Naive thymus-derived CD4-positive, alpha-beta T cell (primary cell): ENCODE data around the gene DNER. TPM values are rescaled to one million over a fixed set of nuclear protein-coding genes. Genes with fewer than 3 reads are reported as not detected.

Source experiments
- ATAC-seq: fragments of 150-1000 bp; cut with Tn5 transposase; 2 replicates; pipeline ENCODE4 v1.10.0; 2021; ENCODE audit warnings: mild to moderate bottlenecking, moderate library complexity
- CTCF ChIA-PET: fragments of 350-600 bp; sonication (Branson Sonifier 250); formaldehyde crosslinking; loops from one replicate; lab custom pipeline; 2021; ENCODE audit warnings: antibody characterized with exemption; lab: Charles Lee
- POLR2A ChIA-PET: fragments of 350-600 bp; sonication (Branson Sonifier 250); formaldehyde crosslinking; loops from one replicate; lab custom pipeline; 2021; ENCODE audit warnings: antibody characterized with exemption, inconsistent platforms; lab: Charles Lee
- DNase-seq, 9 donors: peaks; one replicate each; pipeline versions ENCODE4 v3.0.0 to v3.0.0-alpha.2; 2020 to 2022; ENCODE audit warnings: mixed read lengths in 1 of 9
- H3K27ac ChIP-seq: one replicate; pipeline ENCODE4 v1.7.0; 2013; ENCODE audit warnings: mild to moderate bottlenecking, low read depth, low read length, moderate library complexity
- H3K27me3 ChIP-seq, 2 donors: one replicate each; pipeline ENCODE4 v1.7.0; 2013; ENCODE audit warnings: low read length in 2 of 2, mild to moderate bottlenecking in 2 of 2, moderate library complexity in 2 of 2; ENCODE audit not compliant: control insufficient read depth in 2 of 2, insufficient read depth in 2 of 2
- H3K36me3 ChIP-seq, 3 experiments: 1 replicate in 2 of 3; 2 replicates in 1 of 3; pipeline ENCODE4 v1.7.0; 2013; ENCODE audit warnings: low read length in 3 of 3, mild to moderate bottlenecking in 3 of 3, moderate library complexity in 1 of 3; ENCODE audit not compliant: insufficient read depth in 3 of 3, control insufficient read depth in 2 of 3
- H3K4me1 ChIP-seq, 2 donors: one replicate each; pipeline ENCODE4 v1.7.0; 2013; ENCODE audit warnings: low read length in 2 of 2, mild to moderate bottlenecking in 2 of 2, moderate library complexity in 1 of 2; ENCODE audit not compliant: control insufficient read depth in 2 of 2, insufficient read depth in 2 of 2
- H3K4me3 ChIP-seq: 2 replicates; pipeline ENCODE4 v1.7.0; 2013; ENCODE audit warnings: mild to moderate bottlenecking, low read length
- H3K9me3 ChIP-seq, 3 experiments: 1 replicate in 2 of 3; 2 replicates in 1 of 3; pipeline ENCODE4 v1.7.0; 2013; ENCODE audit warnings: low read length in 3 of 3; ENCODE audit not compliant: control insufficient read depth in 2 of 3
- H3K27ac Mint-ChIP-seq, 9 donors: one replicate each; pipeline ENCODE4 v1.8.0; 2020 to 2022; ENCODE audit warnings: mixed read lengths in 9 of 9, mild to moderate bottlenecking in 8 of 9, moderate library complexity in 5 of 9, inconsistent platforms in 2 of 9
- H3K27me3 Mint-ChIP-seq, 5 donors: one replicate each; pipeline ENCODE4 v1.8.0; 2021 to 2022; ENCODE audit warnings: mixed read lengths in 5 of 5, mild to moderate bottlenecking in 1 of 5
- H3K36me3 Mint-ChIP-seq, 5 donors: one replicate each; pipeline ENCODE4 v1.8.0; 2020 to 2022; ENCODE audit warnings: mixed read lengths in 5 of 5, mild to moderate bottlenecking in 3 of 5, inconsistent platforms in 1 of 5
- H3K4me1 Mint-ChIP-seq, 7 donors: one replicate each; pipeline ENCODE4 v1.8.0; 2020 to 2022; ENCODE audit warnings: mixed read lengths in 7 of 7, mild to moderate bottlenecking in 3 of 7, inconsistent platforms in 1 of 7
- H3K4me3 Mint-ChIP-seq, 10 donors: one replicate each; pipeline ENCODE4 v1.8.0; 2020 to 2022; ENCODE audit warnings: mild to moderate bottlenecking in 10 of 10, mixed read lengths in 10 of 10, moderate library complexity in 6 of 10, inconsistent platforms in 2 of 10
- H3K9me3 Mint-ChIP-seq, 11 donors: one replicate each; pipeline ENCODE4 v1.8.0; 2020 to 2022; ENCODE audit warnings: mixed read lengths in 11 of 11, mild to moderate bottlenecking in 4 of 11, inconsistent platforms in 1 of 11, moderate library complexity in 1 of 11
- intact Hi-C, 2 donors: fragments of 100-400 bp; cut with micrococcal nuclease; formaldehyde crosslinking; loops; one replicate each; pipeline ENCODE4 v1.15.1; 2023
- polyA plus RNA-seq, 2 donors: library from polyadenylated mRNA; unstranded; fragments of 300-500 nt; fragmentation: Illumina TruSeq; gene quantifications; one replicate each; pipeline ENCODE4 v1.2.3, GENCODE V29; 2021
- total RNA-seq, 6 experiments: library from RNA in 5 of 6; stranded (reverse) in 5 of 6; gene quantifications; 1 replicate in 5 of 6; 2 replicates in 1 of 6; pipeline ENCODE4 v1.2.3 and lab custom pipeline; 2021 to 2026

The DNER gene
- total and polyA plus RNA-seq, 7 experiments from 2014 or later = not detected

GRCh38 chr2:229446350-229446749 is 268.0 kb downstream of the DNER start:
- no peaks in the 10 kb centered on the region for H3K4me1 ChIP-seq
- DNase-seq = no peak
- no peaks in the 10 kb centered on the region for H3K9me3 ChIP-seq
- intact Hi-C loops = no loop called here
- H3K4me3 Mint-ChIP-seq = no peak overlapping the region
- ChIA-PET POLR2A (no interaction called here), CTCF (no interaction called here)
- no peaks in the 10 kb centered on the region for H3K36me3 Mint-ChIP-seq
- H3K27ac ChIP-seq = no peak overlapping the region
- H3K4me3 ChIP-seq = no peak overlapping the region
- H3K27me3 Mint-ChIP-seq = peaks cover 0 to 5% (median 3%) of the 10 kb centered on the region in 5 donors
- no peak overlapping the region for H3K27ac Mint-ChIP-seq
- no peaks in the 10 kb centered on the region for H3K9me3 Mint-ChIP-seq
- ATAC-seq = no peak
- H3K4me1 Mint-ChIP-seq = peaks cover 0 to 2% (median 0%) of the 10 kb centered on the region in 7 donors
- H3K36me3 ChIP-seq = no peaks in the 10 kb centered on the region
- H3K27me3 ChIP-seq = no peaks in the 10 kb centered on the region

- Mint-ChIP-seq H3K9me3 (no peaks in the 10 kb centered on the region), H3K4me3 (no peak overlapping the region), H3K27me3 (peaks cover 0 to 10% (median 5%) of the 10 kb centered on the region in 5 donors), H3K4me1 (peaks cover 0 to 2% (median 0%) of the 10 kb centered on the region in 7 donors), H3K36me3 (no peaks in the 10 kb centered on the region), H3K27ac (no peak overlapping the region)
- H3K27ac ChIP-seq = no peak overlapping the region
- POLR2A ChIA-PET = no interaction called here
- H3K9me3 ChIP-seq = no peaks in the 10 kb centered on the region
- no peak overlapping the region for H3K4me3 ChIP-seq
- H3K36me3 ChIP-seq = no peaks in the 10 kb centered on the region
- ATAC-seq (no peak), DNase-seq (no peak)
- intact Hi-C loops = no loop called here
- CTCF ChIA-PET = no interaction called here
- no peaks in the 10 kb centered on the region for H3K4me1 ChIP-seq
- no peaks in the 10 kb centered on the region for H3K27me3 ChIP-seq
Observed at GRCh38 chr2:229445501-229446211, 268.7 kb downstream of the DNER start.

GRCh38 chr2:229445019-229445418 is 269.3 kb downstream of the DNER start:
- Histone ChIP-seq H3K4me1 (no peaks in the 10 kb centered on the region), H3K27ac (no peak overlapping the region), H3K36me3 (no peaks in the 10 kb centered on the region), H3K4me3 (no peak overlapping the region), H3K9me3 (no peaks in the 10 kb centered on the region), H3K27me3 (no peaks in the 10 kb centered on the region)
- Mint-ChIP-seq H3K4me3 (no peak overlapping the region), H3K9me3 (peaks cover 0 to 1% (median 0%) of the 10 kb centered on the region in 11 donors), H3K36me3 (no peaks in the 10 kb centered on the region), H3K27me3 (peaks cover 0 to 12% (median 10%) of the 10 kb centered on the region in 5 donors), H3K27ac (no peak overlapping the region), H3K4me1 (peaks cover 0 to 2% (median 0%) of the 10 kb centered on the region in 7 donors)
- POLR2A ChIA-PET = no interaction called here
- DNase-seq = no peak
- intact Hi-C loops = no loop called here
- CTCF ChIA-PET = no interaction called here
- ATAC-seq = no peak

GRCh38 chr2:229443546-229444268 is 270.6 kb downstream of the DNER start:
- ATAC-seq (no peak), DNase-seq (no peak)
- Mint-ChIP-seq H3K27me3 (peaks cover 0 to 12% (median 10%) of the 10 kb centered on the region in 5 donors), H3K27ac (no peak overlapping the region), H3K36me3 (no peaks in the 10 kb centered on the region), H3K4me3 (no peak overlapping the region), H3K4me1 (peaks cover 0 to 2% (median 0%) of the 10 kb centered on the region in 7 donors), H3K9me3 (peaks cover 0 to 1% (median 0%) of the 10 kb centered on the region in 11 donors)
- ChIA-PET POLR2A (no interaction called here), CTCF (no interaction called here)
- H3K9me3 ChIP-seq = no peaks in the 10 kb centered on the region
- no peaks in the 10 kb centered on the region for H3K36me3 ChIP-seq
- no peaks in the 10 kb centered on the region for H3K27me3 ChIP-seq
- no peaks in the 10 kb centered on the region for H3K4me1 ChIP-seq
- intact Hi-C loops = no loop called here
- H3K4me3 ChIP-seq = no peak overlapping the region
- no peak overlapping the region for H3K27ac ChIP-seq

GRCh38 chr2:229443141-229443540 is 271.2 kb downstream of the DNER start:
- Mint-ChIP-seq H3K27me3 (peaks cover 0 to 12% (median 10%) of the 10 kb centered on the region in 5 donors), H3K4me1 (peaks cover 0 to 2% (median 0%) of the 10 kb centered on the region in 7 donors), H3K4me3 (no peak overlapping the region), H3K27ac (no peak overlapping the region), H3K9me3 (peaks cover 0 to 1% (median 0%) of the 10 kb centered on the region in 11 donors), H3K36me3 (no peaks in the 10 kb centered on the region)
- no peak for ATAC-seq
- no peaks in the 10 kb centered on the region for H3K4me1 ChIP-seq
- no peak overlapping the region for H3K4me3 ChIP-seq
- no peak for DNase-seq
- no peaks in the 10 kb centered on the region for H3K9me3 ChIP-seq
- CTCF ChIA-PET = no interaction called here
- intact Hi-C loops = no loop called here
- POLR2A ChIA-PET = no interaction called here
- no peak overlapping the region for H3K27ac ChIP-seq
- no peaks in the 10 kb centered on the region for H3K27me3 ChIP-seq
- no peaks in the 10 kb centered on the region for H3K36me3 ChIP-seq

- Mint-ChIP-seq H3K4me1 (no peaks in the 10 kb centered on the region), H3K9me3 (peaks cover 0 to 6% (median 0%) of the 10 kb centered on the region in 11 donors), H3K27me3 (peaks cover 0 to 16% (median 7%) of the 10 kb centered on the region in 5 donors), H3K27ac (no peak overlapping the region), H3K4me3 (no peak overlapping the region), H3K36me3 (no peaks in the 10 kb centered on the region)
- POLR2A ChIA-PET = no interaction called here
- Histone ChIP-seq H3K27me3 (no peaks in the 10 kb centered on the region), H3K9me3 (no peaks in the 10 kb centered on the region), H3K4me1 (no peaks in the 10 kb centered on the region), H3K36me3 (no peaks in the 10 kb centered on the region), H3K27ac (no peak overlapping the region), H3K4me3 (no peak overlapping the region)
- intact Hi-C loops = no loop called here
- DNase-seq (no peak), ATAC-seq (no peak)
- CTCF ChIA-PET = no interaction called here
Observed at GRCh38 chr2:229438430-229439159, 275.8 kb downstream of the DNER start.
